GM18511 (cell line): ENCODE measurements around the gene SKIDA1.

ENCODE experiments used
- ATAC-seq: cut with Tn5 transposase; IDR thresholded peaks from one replicate; pipeline ENCODE4 v1.9.1; 2021; ENCODE audit warnings: mild to moderate bottlenecking, moderate library complexity; ENCODE audit not compliant: unreplicated experiment

Gene SKIDA1

DNA sequence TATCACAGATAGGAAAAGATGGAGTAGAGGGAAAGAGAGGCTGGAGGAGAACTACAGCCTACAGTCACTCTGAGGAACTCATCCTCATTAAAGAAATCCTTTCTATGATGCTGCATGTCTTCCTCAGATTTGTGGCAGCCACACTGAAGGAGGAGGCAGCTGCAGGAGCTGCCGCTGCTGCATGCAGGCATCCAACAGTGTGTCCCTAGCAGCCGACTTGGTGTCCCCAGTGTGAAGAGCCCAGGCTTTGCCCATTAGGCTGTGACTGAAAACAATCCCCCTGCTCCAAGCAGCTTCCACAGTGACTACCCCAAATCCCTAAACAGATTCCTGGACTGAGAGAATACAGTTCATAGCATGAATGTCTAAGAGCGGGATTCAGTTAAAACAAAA is 23.1 kb downstream of the SKIDA1 start:
- no peak for ATAC-seq

DNA sequence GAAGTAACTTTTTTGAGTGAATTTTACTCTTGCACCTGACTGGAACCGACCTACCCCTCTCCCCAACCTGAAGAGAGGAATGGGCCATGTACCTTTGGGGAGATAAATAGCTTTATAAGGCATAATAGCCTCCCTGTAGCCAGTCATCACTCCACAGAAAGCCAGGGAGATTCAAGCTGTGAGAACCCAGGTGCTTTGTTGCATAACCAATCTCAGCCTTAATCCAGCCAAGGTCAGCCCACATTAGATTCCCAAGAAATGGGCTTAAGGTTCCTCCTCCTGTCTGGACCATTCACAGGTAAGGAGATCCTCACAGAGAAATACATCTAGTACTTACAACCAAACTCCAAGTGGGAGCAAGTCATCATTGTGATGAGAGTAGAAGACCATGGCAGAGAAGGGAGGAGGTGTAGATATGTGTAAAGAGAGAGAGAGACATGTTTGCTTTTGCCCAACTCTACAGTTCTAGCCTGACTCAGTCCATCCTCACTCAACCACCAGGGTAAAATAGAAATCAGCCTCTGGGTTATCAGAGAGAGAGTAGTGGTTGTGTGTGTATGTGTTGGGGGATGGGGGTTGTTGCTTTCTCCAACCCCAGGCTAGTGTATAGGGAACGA is 23.6 kb downstream of the SKIDA1 start:
- ATAC-seq: no peak

DNA sequence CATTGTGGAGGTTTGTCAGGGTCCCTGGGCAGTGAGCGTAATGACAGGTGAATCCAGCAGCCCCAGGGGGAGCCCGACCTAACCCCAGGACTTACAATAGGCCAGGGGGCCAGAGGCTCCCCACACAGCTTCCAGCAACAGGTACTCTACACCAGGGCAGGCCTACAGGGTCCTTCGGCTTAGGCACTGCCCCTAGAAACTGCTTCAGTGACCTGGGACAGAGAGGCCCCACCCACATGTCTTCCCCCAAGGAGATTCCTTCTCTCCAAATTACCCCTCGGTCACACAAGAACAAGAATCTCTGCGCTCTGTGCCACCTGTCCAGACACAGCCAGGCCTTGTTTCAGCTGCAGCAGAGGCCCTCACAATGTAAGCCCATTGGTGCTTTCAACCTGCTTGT is 24.4 kb downstream of the SKIDA1 start:
- ATAC-seq: no peak

DNA sequence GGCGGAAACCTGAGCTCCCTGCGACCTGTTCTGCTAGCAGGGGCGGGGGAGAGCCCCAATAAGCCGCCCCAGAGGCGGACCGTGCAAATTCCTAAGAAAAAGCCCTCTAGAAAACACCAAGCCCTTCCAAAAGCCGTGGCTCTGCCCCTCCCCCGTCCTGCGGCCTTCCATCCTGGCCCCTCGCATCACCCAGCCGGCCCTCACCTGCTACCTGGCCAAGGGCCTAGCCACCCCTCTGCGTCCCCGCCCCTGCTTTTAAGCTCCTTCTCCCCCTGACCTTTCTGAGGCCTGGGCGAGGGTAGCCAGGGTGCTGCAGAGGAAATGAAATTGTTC is 24.9 kb downstream of the SKIDA1 start:
- ATAC-seq: no peak

DNA sequence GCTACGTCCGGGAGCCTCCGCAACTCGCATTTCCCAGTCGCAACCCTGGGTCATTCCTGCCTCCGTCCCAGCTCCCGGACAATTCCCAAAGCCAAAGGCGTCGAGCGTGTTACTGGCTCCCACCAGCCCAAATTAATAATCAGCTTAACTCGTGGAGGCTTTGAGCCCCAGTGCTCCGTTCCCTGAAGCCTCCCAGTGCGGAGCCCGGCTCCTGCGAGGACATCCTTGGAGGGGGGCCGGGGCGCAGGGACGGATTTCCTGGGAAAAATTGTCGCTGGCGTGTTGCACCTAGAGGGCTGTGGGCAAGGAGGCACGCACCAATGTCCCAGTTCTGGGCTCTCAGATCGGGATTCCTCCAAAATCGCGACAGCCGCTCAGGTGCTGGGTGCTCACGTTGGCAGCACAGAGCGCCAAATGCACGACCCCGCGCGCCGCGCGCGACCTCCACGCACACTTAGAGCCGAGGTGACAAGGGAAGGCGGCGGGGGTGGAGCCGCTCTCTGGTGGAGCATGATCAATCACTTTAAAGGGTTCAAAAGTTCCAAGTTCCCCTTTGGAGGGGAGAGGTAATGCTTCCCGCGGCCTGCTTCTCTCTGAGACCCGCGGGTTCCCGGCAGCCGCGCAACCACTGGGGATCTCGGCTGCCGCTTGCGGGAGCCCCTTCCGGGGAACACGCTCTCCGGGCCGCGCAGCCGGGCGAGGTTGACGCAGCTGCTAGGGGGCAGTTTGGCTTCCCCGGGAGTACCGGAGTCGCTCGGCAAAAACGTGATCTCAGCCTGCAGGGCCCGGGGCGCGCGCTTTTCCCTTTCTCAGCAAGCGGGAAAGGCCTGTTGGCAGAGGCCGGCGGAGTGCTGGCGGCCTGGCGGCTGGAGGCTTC is 25.5 kb downstream of the SKIDA1 start:
- ATAC-seq: no peak

DNA sequence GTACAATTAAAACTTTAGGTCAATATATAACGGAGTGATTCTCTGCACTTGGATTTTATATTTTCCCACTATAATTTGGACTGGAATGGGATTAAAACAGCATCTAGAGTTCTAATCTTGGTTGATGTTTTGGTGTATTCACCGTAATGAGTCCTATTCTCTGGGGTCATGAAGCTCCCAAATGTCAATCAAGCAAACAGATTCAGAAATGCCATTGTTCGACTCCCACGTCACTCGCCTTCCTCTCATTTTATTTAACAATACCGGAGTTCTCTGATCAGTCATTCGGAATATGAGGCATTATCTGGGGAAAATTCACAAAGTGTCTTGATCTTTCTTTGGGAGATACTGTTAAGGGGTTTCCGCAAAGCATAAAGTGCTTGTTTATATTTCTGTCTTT is 26.5 kb downstream of the SKIDA1 start:
- no peak for ATAC-seq

DNA sequence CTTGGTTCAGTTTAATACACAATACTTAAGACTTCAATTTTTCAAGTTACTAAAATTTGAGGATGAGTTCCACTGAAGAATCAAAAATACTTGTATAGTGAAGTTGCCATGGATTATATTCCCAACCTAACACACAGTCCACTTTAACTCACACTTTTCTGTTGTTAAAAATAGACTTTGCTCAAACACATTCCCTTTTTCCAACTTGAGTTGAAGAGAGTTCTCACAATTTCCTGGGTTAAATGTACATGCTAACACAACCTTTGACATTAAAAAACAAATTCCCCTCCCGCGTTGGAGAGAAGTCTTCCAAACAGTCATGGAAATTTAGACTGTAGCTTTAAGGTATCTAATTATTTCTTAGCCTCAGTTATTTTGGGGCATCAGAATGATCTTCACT is 27.1 kb downstream of the SKIDA1 start:
- no peak for ATAC-seq

DNA sequence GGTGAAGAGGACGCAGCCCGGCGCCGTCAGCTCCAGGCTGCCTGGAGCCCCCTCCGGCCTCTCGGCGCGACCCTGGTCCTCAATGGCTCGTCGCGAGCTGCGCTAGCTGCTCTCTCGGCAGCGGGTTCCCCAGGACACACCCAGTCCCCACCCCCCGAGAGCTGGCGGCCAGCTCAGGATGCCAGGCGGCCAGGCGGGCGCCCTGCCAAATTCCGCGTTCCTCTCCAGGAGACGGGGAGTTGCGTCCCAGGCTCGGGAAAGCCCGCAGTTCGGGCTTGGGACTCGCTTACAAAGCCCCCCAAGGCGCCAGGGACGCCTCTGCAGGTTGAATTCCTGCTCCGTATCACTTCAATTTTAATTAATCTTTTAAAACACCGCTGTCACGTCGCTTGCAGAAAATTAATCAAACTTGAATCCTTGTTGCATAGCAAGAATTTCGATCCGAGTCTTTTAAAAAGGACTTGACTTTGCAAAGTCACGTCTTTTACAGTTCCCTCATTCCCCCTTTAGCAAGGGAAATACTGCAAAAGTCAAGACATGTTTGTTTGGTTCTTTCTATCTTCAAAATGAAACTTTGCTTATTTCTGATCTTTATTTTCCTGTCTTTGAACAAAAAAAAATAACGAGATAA is 28.2 kb downstream of the SKIDA1 start:
- no peak for ATAC-seq

DNA sequence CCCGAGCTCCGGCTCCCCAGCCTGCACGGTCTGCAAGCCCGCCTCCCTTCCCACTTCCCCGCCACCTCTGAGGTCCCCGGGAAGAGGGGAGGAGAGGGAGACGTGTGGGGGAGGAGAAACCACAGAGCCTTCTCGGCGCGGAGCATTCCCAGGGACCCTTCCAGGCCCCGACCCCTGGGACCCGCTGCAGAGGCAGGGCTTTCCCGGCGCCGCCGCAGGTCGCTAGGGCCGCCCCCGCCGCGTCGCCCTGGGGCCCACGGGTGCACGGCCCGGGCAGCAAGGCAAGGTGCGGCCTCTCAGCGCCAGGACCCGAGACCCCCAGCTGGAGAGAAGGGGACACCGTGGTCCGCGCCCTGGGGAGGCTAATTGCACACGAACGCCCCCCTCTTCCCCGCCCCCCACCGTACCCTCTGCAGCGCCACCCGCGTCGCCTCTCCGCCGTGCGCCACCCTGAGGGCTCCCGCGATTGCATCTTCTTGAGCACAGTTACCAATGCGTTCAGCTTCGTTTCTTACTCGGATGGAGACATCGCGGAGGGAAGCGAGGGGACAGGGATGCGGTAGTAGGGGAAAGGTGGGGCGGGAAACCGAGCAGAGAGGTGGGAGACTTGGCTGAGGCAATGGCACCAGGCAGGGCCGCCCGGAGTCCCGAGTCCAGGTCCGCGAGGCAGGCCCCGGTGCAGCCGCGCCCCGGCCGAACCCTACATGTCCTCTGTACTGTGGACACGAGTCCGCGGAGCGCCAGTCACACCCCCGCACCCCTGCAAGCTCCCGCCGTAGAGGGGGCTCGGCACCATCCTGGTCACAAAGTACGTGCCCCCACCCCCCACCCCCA is 28.9 kb downstream of the SKIDA1 start:
- peak; percentile 62 for ATAC-seq

DNA sequence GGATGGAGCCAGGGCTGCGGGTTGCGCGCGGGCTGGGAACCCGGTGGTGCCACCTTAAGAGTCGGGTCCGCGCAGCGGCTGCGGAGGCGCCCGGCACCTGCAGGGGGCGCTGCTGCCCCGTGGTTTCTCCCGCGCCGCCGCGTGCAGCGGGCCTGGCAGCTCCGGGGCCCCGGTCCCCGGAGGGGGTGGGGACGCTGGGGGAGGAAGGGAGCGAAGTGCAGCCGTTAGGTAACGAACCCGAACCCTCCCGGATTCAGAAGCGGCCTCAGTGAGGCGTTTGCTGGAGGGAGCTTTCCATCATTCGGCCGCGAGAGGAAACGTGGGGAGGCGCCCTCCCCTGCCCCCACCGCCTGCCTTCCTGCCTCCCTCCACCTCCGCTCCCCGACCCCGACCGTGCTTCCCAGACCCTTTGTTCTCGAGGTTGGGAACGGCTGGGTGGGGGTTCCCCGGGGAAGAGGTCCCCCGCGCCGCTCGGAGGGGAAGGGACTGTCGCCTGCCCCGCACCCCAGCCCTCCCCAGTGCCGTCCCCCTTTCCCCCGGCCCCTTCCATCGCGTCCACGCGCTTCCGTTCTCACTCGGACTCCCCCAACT is 29.6 kb downstream of the SKIDA1 start:
- peak; percentile 73 for ATAC-seq

DNA sequence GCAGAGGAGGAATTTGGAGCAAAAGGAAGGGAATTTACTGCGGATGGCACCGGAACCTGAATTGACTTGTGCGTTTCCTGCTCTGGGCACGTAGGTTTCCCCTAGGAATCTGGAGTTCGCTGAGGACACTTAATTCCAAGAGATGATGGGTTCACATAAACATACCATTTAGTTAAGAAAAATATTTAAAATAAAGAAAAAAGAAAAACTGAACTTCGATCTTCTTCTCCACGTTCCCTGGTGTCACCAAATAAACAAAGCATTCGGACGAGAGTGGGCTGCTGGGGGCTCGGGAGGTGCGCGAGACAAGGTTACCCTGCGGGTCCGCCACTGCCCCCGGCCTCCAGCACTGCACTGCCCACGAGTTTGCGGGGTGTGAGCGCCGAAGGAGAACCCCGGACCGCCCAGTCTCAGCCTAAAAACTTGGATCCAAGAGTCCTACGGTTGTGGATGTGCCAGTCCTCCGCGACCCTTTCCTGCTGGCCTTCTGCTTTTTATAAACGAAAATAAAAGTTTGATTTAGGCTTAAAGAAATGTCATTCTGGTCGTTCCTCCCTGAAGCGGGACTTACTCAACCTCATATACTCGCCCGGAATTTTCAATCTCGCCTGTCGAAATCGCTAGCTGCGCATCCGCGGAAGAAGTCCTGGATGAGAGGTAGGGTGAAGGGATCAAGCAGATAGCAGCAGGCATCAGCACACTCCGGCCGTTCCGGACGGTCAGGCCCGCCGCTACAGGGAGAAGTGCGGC is 30.3 kb downstream of the SKIDA1 start:
- no peak for ATAC-seq

DNA sequence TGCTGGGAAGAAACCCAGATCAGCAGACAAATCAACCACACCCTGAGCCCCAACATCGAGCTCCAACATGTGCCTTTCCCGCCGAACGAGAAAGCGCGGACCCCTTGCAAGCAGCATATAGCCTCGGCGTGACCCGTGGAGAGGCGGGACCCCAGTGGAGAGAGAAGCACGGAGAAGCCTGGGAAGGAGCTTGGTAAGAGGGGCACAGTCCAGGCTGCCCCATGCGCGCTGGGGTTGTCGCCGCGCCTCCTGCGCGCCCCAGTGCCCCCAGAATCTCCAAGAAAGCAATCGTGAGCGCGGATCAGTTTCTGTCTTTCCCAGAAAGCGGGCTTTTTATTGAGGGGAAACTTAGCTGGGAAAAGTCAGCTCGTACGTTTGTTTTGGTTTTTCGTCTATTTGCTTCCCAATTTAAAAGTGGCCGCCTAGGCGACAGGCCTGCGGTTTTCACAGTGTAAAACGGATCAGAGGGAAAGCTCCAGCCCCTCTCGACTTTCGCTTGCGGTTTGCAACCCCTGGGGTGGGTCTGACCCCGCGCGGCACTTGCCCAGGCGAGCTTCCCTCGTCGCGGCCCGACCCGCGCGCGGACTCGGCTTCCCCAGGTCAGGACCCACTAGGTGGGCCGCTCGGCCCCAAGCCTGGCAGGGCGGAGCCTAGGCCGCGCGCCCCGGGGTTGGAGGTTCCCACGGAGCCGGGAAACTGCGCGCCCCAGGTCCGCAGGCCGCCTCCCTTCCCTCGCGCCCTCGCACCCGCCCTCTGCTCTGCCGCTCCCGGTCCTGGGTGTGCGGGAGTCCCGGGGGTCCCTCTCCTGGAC is 31.1 kb downstream of the SKIDA1 start:
- ATAC-seq: peak; percentile 24

DNA sequence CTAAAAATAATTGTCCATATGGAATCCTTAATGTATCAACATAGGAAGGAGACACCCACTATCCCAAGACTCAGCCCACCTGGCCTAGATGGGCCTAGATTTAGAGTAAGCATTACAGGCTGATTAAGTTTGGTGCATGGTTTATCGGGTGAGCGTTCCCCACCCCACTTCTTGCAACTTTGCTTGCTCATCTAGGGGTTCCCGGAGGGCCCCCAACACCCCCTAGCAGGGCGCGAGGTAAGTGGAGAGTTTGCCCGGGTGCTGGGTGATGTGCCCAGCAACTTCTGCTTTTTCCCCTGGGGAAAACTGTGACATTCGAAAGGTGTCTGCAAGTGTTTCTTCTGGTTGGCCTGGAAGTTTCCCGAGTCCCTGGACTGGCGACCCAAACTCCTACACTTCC is 31.7 kb downstream of the SKIDA1 start:
- ATAC-seq: no peak

DNA sequence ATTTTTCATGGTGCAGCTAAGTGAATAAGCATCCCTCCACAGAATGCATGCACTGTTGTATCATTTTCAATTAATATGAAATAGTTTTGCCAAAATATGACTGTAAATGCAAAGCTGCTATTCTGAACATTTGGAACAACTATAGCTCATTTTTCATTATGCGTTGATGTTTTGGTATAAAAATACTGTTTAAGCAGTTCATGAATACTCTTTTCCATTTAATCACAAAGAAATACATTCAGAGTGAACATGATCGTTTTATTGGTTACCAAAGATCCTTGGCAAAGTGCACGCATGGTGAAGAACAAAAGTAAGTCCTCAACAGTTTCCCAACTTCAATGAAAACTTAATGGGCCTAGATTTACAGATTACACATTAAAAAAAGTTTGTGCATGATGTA is 33.1 kb downstream of the SKIDA1 start:
- ATAC-seq: no peak

DNA sequence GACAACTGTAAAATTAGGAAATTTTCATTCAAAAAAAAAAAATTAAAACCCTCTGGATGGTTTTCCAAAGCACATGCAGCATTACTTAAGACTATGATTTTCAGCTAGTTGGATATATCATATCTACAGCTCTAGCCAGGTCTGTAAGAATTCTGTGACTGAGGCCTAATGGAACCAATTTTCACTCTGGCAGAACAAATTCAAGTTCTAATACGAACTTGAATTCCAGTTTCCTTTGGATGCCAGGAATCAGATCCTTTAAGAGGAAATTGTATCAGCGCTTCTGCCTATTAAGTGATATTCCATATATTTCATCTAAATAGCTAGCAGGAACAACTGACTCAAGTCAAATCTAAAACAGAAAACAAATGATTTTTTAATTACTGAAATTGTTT is 34.8 kb downstream of the SKIDA1 start:
- ATAC-seq: no peak

DNA sequence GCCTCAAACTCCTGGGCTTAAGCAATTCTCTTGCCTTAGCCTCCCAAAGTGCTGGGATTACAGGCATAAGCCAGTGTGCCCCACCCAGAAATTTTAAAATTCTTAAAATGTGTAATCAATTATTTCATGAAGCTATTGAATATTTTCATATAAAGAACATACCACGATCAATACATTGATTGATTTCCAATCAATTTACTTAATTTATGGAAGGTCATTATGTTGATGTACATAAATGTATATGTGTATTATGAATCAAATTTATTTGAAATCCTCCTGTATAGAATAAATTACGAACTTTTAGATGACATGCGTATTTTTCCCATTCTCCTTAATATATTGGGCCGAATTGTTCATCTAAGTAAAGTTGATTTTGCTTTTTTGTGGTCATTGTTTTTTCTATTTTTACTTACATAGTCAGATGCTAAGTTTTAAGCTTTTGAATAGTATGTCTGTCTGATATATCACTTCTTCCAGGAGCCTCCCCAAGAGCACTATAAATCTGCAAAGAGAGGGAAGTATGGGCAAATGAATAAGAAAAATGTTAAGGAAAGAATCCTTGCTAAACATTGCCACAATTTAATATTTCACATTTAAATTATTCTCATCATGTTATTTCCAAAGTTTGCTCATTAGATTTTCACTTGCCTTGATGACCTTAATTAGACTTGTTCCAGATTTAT is 35.3 kb downstream of the SKIDA1 start:
- no peak for ATAC-seq

DNA sequence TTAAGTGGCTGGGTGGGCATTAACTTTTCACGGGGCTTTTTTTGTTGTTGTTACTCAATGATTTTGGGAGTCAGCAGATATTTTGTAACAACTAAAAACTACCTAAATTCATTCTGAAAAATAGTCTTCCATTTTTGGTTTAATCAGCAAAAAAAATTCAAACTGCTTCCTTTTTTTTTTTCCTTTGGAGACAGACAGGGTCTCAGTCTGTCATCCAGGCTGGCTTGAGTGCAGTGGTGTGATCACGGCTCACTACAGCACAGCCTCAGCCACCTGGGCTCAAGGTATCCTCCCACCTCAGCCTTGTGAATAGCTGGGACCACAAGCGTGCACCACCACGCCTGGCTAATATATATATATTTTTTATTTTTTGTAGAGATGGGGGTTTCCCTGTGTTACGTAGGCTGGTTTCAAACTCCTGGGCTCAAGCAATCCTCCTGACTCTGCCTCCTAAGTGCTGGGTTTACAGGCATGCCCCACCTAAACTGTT is 36.5 kb downstream of the SKIDA1 start:
- no peak for ATAC-seq

DNA sequence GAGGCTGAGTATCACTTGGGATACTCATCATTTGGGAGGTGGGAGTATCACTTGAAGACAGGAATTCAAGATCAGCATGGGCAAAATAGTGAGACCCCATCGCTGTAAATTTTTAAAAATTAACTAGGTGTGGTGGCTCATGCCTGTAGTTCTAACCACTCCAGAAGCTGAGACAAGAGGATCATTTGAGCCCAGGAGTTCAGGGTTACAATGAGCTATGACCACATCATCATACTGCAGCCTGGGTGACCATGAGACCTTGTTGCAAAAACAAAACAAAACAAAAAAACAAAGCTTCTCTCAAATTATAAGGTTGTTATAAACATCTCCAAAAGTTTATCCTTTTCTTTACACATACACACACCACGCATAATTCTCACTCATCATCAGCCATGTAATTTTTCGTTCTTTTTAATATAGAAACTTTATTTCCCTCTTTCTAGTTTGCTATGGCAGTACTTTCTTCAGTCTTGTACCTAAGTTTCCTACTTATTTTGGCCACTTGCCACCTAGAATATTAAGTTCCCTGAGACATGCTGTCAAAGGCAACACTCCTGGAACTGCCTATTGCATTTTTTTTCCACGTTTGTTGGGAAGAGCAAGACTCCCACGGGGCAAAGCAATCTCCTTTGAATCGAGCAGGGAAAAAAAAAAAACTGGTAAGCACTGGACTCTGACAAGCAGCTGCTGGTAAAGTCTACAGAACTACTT is 37.1 kb downstream of the SKIDA1 start:
- ATAC-seq: no peak
